ENCODE measurements around the gene PAPOLG. TPM values are rescaled to one million over a fixed set of nuclear protein-coding genes. Genes with fewer than 3 reads are reported as not detected.

Gene PAPOLG
- polyA plus RNA-seq, 1 donor from 2014 or later: 16.8 TPM

DNA sequence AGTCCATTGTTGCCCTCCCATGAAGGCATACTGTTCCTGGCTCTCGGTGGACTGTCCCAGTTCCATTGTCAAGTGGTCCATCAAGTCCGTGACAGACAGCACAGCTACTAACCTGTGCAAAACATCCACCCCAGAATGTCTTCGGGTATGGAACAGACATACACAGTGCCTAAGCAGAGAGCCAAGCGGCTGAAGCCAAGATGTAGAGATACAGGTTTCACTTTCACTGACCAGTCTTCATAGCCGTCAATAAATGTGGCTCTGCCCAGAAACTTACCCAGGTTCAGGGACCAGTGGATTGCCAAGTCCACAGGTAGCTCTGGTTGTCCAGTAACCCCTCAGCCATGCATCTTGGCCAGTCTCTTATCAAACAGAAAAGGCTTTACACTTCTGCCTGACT, 10.7 kb upstream of the PAPOLG start:
- Mint-ChIP-seq H3K27me3 (peaks cover 5% of the 10 kb centered on the region), H3K9me3 (no peaks in the 10 kb centered on the region), H3K4me3 (no peak overlapping the region), H3K27ac (no peak overlapping the region), H3K4me1 (peaks cover 0 to 9% (median 9%) of the 10 kb centered on the region in 3 donors), H3K36me3 (peaks cover 3% of the 10 kb centered on the region)

DNA sequence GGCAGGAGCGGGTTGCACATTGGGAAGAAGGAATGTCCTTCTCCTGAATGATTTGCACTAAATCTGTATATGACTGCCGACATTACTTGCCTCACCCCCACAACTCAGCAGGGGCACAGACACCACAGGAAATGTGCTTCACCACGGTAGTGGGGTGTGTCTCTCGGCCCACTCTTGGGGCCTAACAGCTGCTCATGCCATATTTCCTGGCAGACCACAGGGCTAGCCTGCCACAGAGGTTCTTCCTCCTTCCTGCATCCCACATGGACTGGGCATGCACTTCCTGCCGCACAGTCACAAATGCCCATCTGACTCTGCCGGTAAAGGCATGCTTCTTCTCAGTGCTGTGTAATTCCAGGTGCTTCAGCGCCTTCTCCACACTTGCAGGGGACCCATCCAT, 10.3 kb upstream of the PAPOLG start:
- Mint-ChIP-seq H3K27ac (no peak overlapping the region), H3K9me3 (no peaks in the 10 kb centered on the region), H3K4me3 (peak overlapping the region in 1 of 4 donors; percentile 13), H3K4me1 (peaks cover 0 to 9% (median 9%) of the 10 kb centered on the region in 3 donors), H3K36me3 (peaks cover 3% of the 10 kb centered on the region), H3K27me3 (peaks cover 5% of the 10 kb centered on the region)

DNA sequence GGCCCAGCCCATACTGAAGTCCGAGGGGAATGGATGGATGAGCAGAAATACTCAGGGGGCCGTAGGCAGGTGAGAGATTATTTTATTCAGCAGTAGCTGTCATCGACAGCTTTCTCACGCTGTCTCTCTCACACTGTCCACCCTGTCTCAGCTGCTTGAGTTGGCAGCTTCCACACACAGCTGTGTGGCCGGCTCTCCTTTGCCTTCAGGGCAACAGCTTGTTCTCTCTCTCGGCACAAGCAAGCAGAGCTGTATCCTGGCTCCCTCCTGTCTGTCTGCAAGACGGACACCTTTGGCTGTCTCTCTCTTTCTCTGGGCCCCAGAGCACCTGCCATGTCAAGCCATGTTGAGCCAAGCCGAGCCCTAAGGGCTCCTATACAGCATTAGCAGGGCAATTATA, 9.8 kb upstream of the PAPOLG start:
- H3K27me3 Mint-ChIP-seq: peaks cover 5% of the 10 kb centered on the region
- H3K4me1 Mint-ChIP-seq: peaks cover 0 to 9% (median 9%) of the 10 kb centered on the region in 3 donors
- peak overlapping the region in 1 of 4 donors; percentile 63 for H3K4me3 Mint-ChIP-seq
- H3K27ac Mint-ChIP-seq: no peak overlapping the region
- no peaks in the 10 kb centered on the region for H3K9me3 Mint-ChIP-seq
- peaks cover 3% of the 10 kb centered on the region for H3K36me3 Mint-ChIP-seq

DNA sequence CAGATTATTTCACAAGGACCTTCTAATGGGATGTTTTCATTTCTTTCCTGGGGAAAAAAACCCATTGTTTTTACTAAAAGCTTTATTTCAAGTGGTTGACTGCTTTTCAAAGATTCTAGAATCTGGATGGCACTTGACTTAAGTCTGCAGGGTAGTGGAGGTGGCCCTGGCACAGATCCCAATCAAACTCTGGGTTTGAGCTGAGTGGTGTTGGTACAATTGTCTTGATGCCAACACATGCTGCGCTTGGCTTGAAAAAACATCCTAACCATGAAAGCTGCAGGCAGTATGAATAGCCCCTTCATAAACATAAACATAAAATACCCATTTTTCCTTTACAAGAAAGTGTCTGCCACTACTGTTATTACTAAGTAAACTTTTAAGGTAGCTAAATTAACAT, 3.6 kb downstream of the PAPOLG start:
- Mint-ChIP-seq H3K4me1 (peaks cover 17 to 23% (median 20%) of the 10 kb centered on the region in 3 donors), H3K27me3 (no peaks in the 10 kb centered on the region), H3K4me3 (peak overlapping the region in 1 of 4 donors; percentile 27), H3K9me3 (no peaks in the 10 kb centered on the region), H3K27ac (no peak overlapping the region), H3K36me3 (peaks cover 8% of the 10 kb centered on the region)

DNA sequence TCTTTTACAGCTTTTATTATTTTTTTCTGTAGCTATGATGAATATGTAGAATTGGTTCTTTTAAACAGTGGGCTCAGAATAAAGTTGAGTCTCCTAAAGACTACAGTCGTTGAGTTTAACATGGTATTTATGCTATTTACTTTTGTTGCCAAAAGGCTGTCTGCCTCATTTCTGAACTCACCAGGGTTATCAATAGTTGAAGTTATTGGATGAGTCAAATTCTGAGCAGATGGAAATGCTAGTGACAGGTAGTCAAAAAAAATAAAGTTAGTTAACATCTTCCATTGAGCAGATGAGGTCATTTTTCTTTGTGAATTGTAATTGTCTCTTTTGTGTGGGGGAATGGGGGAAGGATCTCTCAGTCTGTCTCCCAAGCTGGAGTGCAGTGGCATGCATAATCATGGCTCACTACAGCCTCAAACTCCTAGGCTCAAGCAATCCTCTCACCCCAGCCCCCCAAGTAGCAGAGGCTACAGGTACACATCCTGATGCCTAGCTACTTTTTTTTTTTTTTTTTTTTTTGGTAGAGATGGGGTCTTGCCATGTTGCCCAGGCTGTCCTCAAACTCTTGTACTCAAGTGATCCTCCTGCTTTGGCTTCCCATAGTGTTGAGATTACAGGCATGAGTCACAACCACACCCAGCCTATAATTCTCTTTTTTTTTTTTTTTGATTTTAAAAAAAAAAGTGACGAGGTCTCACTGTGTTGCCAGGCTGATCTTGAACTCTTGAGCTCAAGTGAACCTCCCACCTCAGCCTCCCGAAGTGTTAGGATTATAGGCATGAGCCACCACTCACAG, 8.9 kb downstream of the PAPOLG start:
- Mint-ChIP-seq H3K36me3 (peaks cover 12% of the 10 kb centered on the region), H3K4me3 (no peak overlapping the region), H3K27ac (no peak overlapping the region)

DNA sequence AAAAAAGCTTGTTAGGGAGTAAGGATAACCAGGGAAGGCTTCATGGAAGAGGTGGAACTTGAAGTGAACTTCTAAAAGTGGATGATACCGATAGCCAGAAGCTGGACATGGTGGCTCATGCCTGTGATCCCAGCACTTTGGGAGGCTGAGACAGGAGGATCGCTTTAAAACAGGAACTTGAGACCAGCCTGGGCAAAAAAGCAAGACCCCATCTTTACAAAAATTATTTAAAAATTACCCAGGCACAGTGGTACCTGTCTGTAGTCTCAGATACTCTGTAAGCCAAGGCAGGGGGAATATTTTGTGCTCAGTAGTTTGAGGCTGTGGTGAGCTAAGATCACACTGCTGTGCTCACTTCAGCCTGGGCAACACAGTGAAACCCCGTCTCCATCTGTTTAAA, 10.2 kb downstream of the PAPOLG start:
- H3K4me3 Mint-ChIP-seq: no peak overlapping the region
- no peaks in the 10 kb centered on the region for H3K27me3 Mint-ChIP-seq
- H3K4me1 Mint-ChIP-seq: peaks cover 6 to 10% (median 8%) of the 10 kb centered on the region in 3 donors
- H3K36me3 Mint-ChIP-seq: peaks cover 8% of the 10 kb centered on the region
- H3K9me3 Mint-ChIP-seq: no peaks in the 10 kb centered on the region
- H3K27ac Mint-ChIP-seq: no peak overlapping the region

More for the DNA sequence above, 8.9 kb downstream of the PAPOLG start:
- Mint-ChIP-seq H3K9me3 (no peaks in the 10 kb centered on the region), H3K4me1 (peaks cover 8 to 10% (median 9%) of the 10 kb centered on the region in 3 donors), H3K27me3 (no peaks in the 10 kb centered on the region)

DNA sequence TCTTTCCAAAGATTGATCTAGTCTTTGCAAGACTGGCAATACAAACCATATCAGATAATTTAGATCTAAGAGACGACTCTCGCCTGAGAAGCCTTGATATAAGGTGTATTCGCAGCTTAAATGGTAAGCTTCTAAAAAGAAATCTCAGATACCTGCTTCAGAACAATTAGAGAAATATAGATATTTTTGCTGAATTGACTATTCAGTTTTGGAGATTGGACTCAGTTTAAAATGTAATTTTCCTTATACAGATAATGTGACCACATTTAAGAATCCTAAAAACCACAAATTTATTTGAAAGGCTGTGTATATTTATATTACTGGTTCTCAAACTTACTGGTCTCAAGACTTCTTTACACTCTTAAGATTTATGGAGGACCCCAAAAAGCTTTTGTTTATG, 15.4 kb downstream of the PAPOLG start:
- Mint-ChIP-seq H3K4me1 (peaks cover 4 to 6% (median 6%) of the 10 kb centered on the region in 3 donors), H3K27ac (no peak overlapping the region), H3K4me3 (no peak overlapping the region), H3K36me3 (peaks cover 6% of the 10 kb centered on the region), H3K9me3 (no peaks in the 10 kb centered on the region), H3K27me3 (no peaks in the 10 kb centered on the region)

DNA sequence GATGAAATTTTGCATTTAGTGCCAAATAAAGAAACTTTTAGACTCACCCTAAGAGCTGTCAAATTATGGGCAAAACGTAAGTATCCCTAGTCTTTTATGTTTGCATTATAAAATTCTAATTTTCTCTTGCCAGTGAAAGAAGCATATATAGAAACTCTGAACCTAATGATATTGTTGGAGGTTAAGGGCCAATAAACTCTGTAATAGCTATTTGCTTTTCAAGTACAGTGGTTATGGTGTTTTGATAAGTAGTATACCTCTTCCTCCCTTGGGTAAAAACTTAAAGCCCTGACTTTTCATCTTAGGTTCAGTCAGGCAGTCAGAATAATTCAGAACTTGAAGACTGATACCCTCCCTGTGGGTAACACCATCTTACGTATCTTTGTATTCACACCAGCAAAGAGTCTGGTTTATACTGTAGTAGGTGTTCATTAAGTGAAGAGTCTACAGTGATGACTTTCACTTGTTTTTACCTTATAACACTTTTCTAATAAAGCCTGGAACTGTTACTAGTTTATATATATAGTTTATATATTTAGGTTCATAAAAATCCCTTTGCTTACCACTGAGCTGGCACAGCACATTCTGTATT, 19.1 kb downstream of the PAPOLG start:
- H3K36me3 Mint-ChIP-seq: peaks cover 8% of the 10 kb centered on the region
- H3K27me3 Mint-ChIP-seq: no peaks in the 10 kb centered on the region
- H3K4me3 Mint-ChIP-seq: no peak overlapping the region
- H3K9me3 Mint-ChIP-seq: no peaks in the 10 kb centered on the region
- H3K27ac Mint-ChIP-seq: no peak overlapping the region
- no peaks in the 10 kb centered on the region for H3K4me1 Mint-ChIP-seq

DNA sequence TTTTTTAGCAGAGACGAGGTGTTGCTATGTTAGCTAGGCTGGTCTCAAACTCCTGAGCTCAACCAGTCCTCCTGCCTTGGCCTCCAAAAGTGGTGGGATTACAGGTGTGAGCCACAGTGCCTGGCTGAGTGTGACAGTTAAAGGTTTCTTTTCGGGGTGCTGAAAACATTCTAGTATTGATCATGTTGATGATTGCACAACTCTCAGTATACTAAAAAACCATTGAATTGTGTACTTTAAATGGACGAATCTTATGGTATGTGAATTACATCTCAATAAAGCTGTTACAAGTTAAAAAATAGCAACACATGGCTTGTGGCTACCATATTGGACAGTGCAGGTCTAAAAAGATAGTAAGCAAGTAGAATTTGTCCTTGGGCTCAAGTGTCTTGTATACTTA, 22.3 kb downstream of the PAPOLG start:
- Mint-ChIP-seq H3K9me3 (no peaks in the 10 kb centered on the region), H3K27me3 (no peaks in the 10 kb centered on the region), H3K36me3 (peaks cover 5% of the 10 kb centered on the region), H3K27ac (no peak overlapping the region), H3K4me1 (no peaks in the 10 kb centered on the region), H3K4me3 (no peak overlapping the region)

DNA sequence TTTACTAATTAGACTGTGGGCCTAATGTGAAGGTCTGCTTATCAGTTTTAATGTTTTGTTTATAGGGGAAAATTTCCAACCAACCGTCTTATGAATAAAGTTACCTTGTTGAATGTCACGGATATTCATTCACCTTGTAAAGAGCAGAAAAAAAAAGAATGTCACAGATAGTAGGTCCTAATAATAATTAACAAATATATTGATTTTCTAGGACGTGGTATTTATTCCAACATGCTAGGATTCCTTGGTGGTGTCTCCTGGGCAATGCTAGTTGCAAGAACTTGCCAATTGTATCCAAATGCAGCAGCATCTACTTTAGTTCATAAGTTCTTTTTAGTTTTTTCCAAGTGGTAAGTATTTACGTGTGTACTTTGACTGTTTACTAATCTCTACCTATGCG, 23.4 kb downstream of the PAPOLG start:
- no peaks in the 10 kb centered on the region for H3K9me3 Mint-ChIP-seq
- no peak overlapping the region for H3K27ac Mint-ChIP-seq
- no peak overlapping the region for H3K4me3 Mint-ChIP-seq
- H3K4me1 Mint-ChIP-seq: no peaks in the 10 kb centered on the region
- peaks cover 5% of the 10 kb centered on the region for H3K36me3 Mint-ChIP-seq
- no peaks in the 10 kb centered on the region for H3K27me3 Mint-ChIP-seq

DNA sequence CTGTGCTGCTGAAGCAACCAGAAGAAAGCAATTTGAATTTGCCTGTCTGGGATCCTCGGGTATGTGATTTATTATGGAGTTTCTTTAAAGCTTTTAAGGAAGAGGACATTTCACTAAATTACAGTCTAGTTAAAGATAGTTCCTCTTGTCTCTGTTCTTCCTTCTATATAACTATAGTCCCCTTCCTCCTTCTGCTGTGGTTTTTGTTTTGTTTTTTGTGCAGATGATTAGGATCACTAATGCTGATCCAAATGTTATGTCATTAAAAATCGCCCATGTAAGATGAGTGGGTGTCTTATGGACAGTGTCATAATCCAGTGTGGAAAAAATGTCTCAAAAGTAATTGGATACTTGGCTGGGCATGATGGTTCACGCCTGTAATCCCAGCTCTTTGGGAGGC, 24.7 kb downstream of the PAPOLG start:
- H3K9me3 Mint-ChIP-seq: no peaks in the 10 kb centered on the region
- H3K36me3 Mint-ChIP-seq: peaks cover 5% of the 10 kb centered on the region
- no peak overlapping the region for H3K27ac Mint-ChIP-seq
- H3K4me3 Mint-ChIP-seq: no peak overlapping the region
- H3K4me1 Mint-ChIP-seq: no peaks in the 10 kb centered on the region
- no peaks in the 10 kb centered on the region for H3K27me3 Mint-ChIP-seq

DNA sequence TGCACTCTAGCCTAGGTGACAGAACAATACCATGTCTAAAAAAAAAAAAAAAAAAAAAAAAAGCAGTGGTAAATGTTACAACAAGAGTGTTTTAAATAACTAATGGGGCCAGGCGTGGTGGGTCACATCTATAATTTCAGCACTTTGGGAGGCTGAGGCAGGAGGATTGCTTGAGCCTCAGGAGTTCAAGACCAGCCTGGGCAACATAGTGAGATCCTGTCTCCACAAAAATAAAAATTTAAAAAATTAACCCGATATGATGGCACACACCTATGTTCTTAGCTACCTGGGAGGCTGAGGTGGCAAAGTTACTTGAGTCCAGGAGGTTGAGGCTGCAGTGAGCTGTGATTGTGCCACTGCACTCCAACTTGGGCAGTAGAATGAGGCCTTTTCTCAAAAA, 37.1 kb downstream of the PAPOLG start:
- H3K36me3 Mint-ChIP-seq: peaks cover 15% of the 10 kb centered on the region
- no peaks in the 10 kb centered on the region for H3K27me3 Mint-ChIP-seq
- no peak overlapping the region for H3K27ac Mint-ChIP-seq
- H3K9me3 Mint-ChIP-seq: no peaks in the 10 kb centered on the region
- H3K4me3 Mint-ChIP-seq: no peak overlapping the region
- peaks cover 7 to 18% (median 18%) of the 10 kb centered on the region in 3 donors for H3K4me1 Mint-ChIP-seq

DNA sequence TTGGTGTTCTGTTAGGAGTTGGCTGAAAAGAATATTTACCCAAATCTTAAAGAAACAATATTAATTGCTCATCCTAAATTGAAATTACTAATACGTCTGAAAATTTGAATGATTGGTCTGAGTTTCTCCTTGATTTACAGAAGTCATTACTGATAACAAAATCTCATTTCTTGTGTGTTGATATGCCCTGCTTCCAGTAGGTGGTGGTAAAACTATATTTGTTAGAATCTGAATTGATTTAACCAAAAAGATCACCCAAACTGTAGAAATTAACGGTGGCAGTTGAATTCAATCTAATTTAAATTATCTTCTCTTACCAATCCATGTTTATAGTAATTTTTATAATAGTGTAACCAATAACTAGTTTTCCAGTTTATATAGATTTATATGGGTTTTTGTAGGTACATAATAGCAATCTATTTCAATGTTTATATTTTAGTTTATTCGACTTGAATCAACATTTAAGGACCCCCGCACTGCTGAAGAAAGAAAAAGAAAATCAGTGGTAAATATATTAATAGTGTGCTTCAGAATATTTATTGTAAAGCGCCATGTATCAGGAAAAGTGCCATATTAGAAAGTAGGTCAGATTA, 38.3 kb downstream of the PAPOLG start:
- H3K27ac Mint-ChIP-seq: no peak overlapping the region
- H3K27me3 Mint-ChIP-seq: no peaks in the 10 kb centered on the region
- peaks cover 8% of the 10 kb centered on the region for H3K36me3 Mint-ChIP-seq
- peaks cover 7 to 18% (median 18%) of the 10 kb centered on the region in 3 donors for H3K4me1 Mint-ChIP-seq
- no peaks in the 10 kb centered on the region for H3K9me3 Mint-ChIP-seq
- no peak overlapping the region for H3K4me3 Mint-ChIP-seq

DNA sequence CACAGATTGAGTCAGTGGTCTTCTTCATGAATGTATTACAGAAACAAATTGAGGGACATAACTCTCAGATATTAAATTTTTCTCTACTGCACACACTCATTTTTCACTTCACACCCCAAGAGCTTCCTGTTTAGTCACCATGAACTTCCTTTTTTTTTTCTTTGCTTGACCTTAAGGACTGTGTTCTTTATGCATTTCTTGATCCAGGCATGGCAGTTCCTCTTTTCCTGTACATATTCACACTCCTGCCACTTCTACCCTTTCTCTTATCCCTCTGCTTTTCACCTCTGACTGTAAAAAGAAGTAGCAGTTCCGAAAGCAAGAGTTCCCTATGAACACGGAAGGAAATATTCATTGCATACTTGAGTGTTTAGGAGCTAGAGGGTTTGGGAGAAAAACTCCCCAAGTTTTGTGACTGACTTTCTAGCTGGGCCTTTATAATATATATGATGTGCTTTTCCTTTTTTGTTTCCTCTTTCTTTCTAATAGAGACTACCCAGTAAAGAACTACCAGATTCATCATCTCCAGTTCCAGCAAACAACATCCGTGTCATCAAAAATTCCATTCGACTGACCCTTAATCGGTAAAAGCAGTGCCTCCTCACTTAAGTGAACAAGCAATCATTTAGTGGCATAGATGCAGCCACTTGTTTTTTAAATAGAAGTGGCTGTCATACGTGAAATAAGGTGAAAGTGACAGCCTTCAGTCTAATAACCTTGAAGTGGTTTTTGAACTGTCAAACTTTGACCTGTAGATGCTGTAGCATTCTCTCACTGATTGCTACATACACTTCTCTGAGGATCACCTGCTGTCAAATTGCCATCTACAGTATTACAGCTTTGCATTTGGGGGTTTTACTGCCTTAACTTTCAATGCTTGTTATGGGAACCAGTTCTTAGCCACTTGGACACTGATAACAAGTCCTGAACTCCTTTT, 40.8 kb downstream of the PAPOLG start:
- Mint-ChIP-seq H3K27me3 (no peaks in the 10 kb centered on the region), H3K4me1 (peaks cover 7 to 18% (median 18%) of the 10 kb centered on the region in 3 donors), H3K4me3 (peak overlapping the region in 2 of 4 donors; percentile 55 to 56), H3K27ac (peak overlapping the region; percentile 15 to 83 (median 26)), H3K9me3 (no peaks in the 10 kb centered on the region), H3K36me3 (peaks cover 4% of the 10 kb centered on the region)

DNA sequence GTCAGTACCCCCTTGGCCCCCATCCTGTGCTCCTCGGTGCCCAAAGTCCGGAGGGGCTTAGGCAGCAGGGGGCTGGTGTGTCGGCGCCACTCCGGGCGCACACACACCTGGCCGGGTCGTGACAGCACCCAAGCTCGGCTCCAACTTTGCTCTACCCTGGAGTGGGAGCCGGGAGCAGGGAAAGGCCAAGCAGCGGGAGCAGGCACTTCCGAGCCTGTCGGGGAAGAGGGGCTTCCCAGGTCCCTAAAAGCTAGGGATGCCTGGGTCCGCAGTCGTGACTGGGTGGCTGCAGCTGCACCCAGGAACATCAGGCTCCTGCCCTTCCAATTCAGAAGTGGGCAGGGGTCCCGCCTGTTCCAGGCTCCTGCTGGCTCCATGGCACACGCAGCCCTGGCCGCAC, 48.4 kb downstream of the PAPOLG start:
- H3K27me3 Mint-ChIP-seq: no peaks in the 10 kb centered on the region
- H3K36me3 Mint-ChIP-seq: peaks cover 2% of the 10 kb centered on the region
- H3K4me3 Mint-ChIP-seq: peak overlapping the region in 1 of 4 donors; percentile 37
- H3K9me3 Mint-ChIP-seq: no peaks in the 10 kb centered on the region
- H3K27ac Mint-ChIP-seq: no peak overlapping the region
- H3K4me1 Mint-ChIP-seq: peaks cover 22 to 30% (median 24%) of the 10 kb centered on the region in 3 donors

Measured in IgD-negative memory B cell (primary cell).